ENCODE measurements around the gene SPCS2.
A peak's percentile ranks its signal among the peaks of the same experiment; 100 is the strongest.

The SPCS2 gene

GRCh38 chr11:74948898-74949752 lies at the start of gene SPCS2, which contains the start of gene XRRA1:
SPCS2 (plus strand) TSS chr11:74949266; CDS start chr11:74949286, 20 bp downstream.
XRRA1 (minus strand) TSS chr11:74949091; CDS start chr11:74940878, 8,213 bp downstream.
- peak; percentile 99 for DNase-seq

- DNase-seq: no peak
These were observed 46.7 kb upstream of the SPCS2 start for GRCh38 chr11:74902342-74902741.

- no peak for DNase-seq
These were observed 43.7 kb upstream of the SPCS2 start for GRCh38 chr11:74905326-74905725.

GRCh38 chr11:74909385-74909784 lies 39.7 kb upstream of the SPCS2 start:
- no peak for DNase-seq

- no peak for DNase-seq
These were observed 39.3 kb upstream of the SPCS2 start for GRCh38 chr11:74909812-74910211.

- DNase-seq: no peak
These were observed 25.9 kb upstream of the SPCS2 start for GRCh38 chr11:74923125-74923524.

GRCh38 chr11:74925281-74925680 lies 23.8 kb upstream of the SPCS2 start:
- DNase-seq: no peak

GRCh38 chr11:74926304-74927030 lies 22.6 kb upstream of the SPCS2 start:
- no peak for DNase-seq

- DNase-seq: no peak
These were observed 21.6 kb upstream of the SPCS2 start for GRCh38 chr11:74927496-74927895.

- peak; percentile 59 for DNase-seq
These were observed 19.4 kb upstream of the SPCS2 start for GRCh38 chr11:74929431-74930363.

- DNase-seq: no peak
These were observed 16.9 kb upstream of the SPCS2 start for GRCh38 chr11:74932169-74932568.

- no peak for DNase-seq
These were observed 16.3 kb upstream of the SPCS2 start for GRCh38 chr11:74932797-74933196.

GRCh38 chr11:74933765-74934164 lies 15.3 kb upstream of the SPCS2 start:
- DNase-seq: no peak

- DNase-seq: no peak
These were observed 13.8 kb upstream of the SPCS2 start for GRCh38 chr11:74935285-74935684.

GRCh38 chr11:74936087-74936486 lies 13.0 kb upstream of the SPCS2 start:
- no peak for DNase-seq

- no peak for DNase-seq
These were observed 12.1 kb upstream of the SPCS2 start for GRCh38 chr11:74936976-74937375.

- no peak for DNase-seq
These were observed 11.2 kb upstream of the SPCS2 start for GRCh38 chr11:74937696-74938475.

GRCh38 chr11:74941492-74941891 lies 7.6 kb upstream of the SPCS2 start:
- DNase-seq: no peak

- no peak for DNase-seq
These were observed 6.8 kb upstream of the SPCS2 start for GRCh38 chr11:74942073-74942759.

GRCh38 chr11:74948546-74948897 lies 544 bp upstream of the SPCS2 start:
- no peak for DNase-seq

- DNase-seq: no peak
These were observed 679 bp downstream of the SPCS2 start for GRCh38 chr11:74949753-74950137.
